Neural cell (in vitro differentiated cells): ENCODE results near the gene CFAP61. TPM values are rescaled to one million over a fixed set of nuclear protein-coding genes. Genes with fewer than 3 reads are reported as not detected.

Experiments used
- H2AFZ ChIP-seq: fragments of 200-600, 300-800 bp; sonication (generic), shearing (Covaris generic); 2 replicates; pipeline ENCODE4 v1.6.0; 2014; ENCODE audit warnings: low read depth, mild to moderate bottlenecking, antibody characterized with exemption, low read length, moderate library complexity
- H3F3A ChIP-seq: fragments of 200-600 bp; shearing (Covaris generic); 2 replicates; pipeline ENCODE4 v1.6.1; 2016; ENCODE audit warnings: mild to moderate bottlenecking, moderate library complexity, mixed read lengths, antibody characterized with exemption, low read length; ENCODE audit not compliant: insufficient read depth, poor library complexity, severe bottlenecking
- H3K27ac ChIP-seq: fragments of 200-600, 300-800 bp; sonication (generic), shearing (Covaris generic); 2 replicates; pipeline ENCODE4 v1.5.1; 2014; ENCODE audit warnings: mild to moderate bottlenecking, low read length, moderate library complexity
- H3K27me3 ChIP-seq: fragments of 300-800, 200-600 bp; sonication (generic), shearing (Covaris generic); 2 replicates; pipeline ENCODE4 v1.6.0; 2014; ENCODE audit warnings: mild to moderate bottlenecking, low read depth, low read length, moderate library complexity; ENCODE audit not compliant: insufficient read depth
- H3K36me3 ChIP-seq: fragments of 300-800, 200-600 bp; sonication (generic), shearing (Covaris generic); 2 replicates; pipeline ENCODE4 v1.5.1; 2014; ENCODE audit warnings: mild to moderate bottlenecking, antibody characterized with exemption, low read length, moderate library complexity; ENCODE audit not compliant: insufficient read depth
- H3K4me2 ChIP-seq: fragments of 300-800, 200-600 bp; sonication (generic), shearing (Covaris generic); 2 replicates; pipeline ENCODE4 v1.6.0; 2014; ENCODE audit warnings: mild to moderate bottlenecking, low read length
- H3K4me3 ChIP-seq: fragments of 300-800, 200-600 bp; sonication (generic), shearing (Covaris generic); 2 replicates; pipeline ENCODE4 v1.5.1; 2014; ENCODE audit warnings: mild to moderate bottlenecking, low read length, moderate library complexity
- H3K79me2 ChIP-seq: fragments of 200-600 bp; shearing (Covaris generic); replicated peaks from 2 replicates; pipeline ENCODE4 v1.6.0; 2014; ENCODE audit warnings: mild to moderate bottlenecking, low read length, moderate library complexity; ENCODE audit not compliant: insufficient read depth
- H3K9ac ChIP-seq: fragments of 300-800, 200-600 bp; sonication (generic), shearing (Covaris generic); 2 replicates; pipeline ENCODE4 v1.6.1; 2016; ENCODE audit warnings: mild to moderate bottlenecking, low read length, mixed read lengths
- H3K9me2 ChIP-seq: fragments of 200-600 bp; shearing (Covaris generic); 2 replicates; pipeline ENCODE4 v1.6.1; 2016; ENCODE audit warnings: mild to moderate bottlenecking, low read length, mixed read lengths; ENCODE audit not compliant: insufficient read depth
- H3K9me3 ChIP-seq: fragments of 200-600, 300-800 bp; sonication (generic), shearing (Covaris generic); 2 replicates; pipeline ENCODE4 v1.6.1; 2016; ENCODE audit warnings: mild to moderate bottlenecking, mixed run types, low read length, moderate library complexity, mixed read lengths
- H4K20me1 ChIP-seq: fragments of 200-600 bp; shearing (Covaris generic); 2 replicates; pipeline ENCODE4 v1.6.1; 2016; ENCODE audit warnings: mild to moderate bottlenecking, mixed run types; ENCODE audit not compliant: insufficient read depth
- CTCF ChIP-seq: fragments of 450-650 bp; IDR thresholded peaks from 2 replicates; pipeline ENCODE4 v1.5.1; 2014; ENCODE audit warnings: antibody characterized with exemption, mild to moderate bottlenecking, moderate library complexity; ENCODE audit not compliant: poor library complexity, severe bottlenecking
- EP300 ChIP-seq: fragments of 450-650 bp; conservative IDR thresholded peaks from 2 replicates; pipeline ENCODE4 v1.6.1; 2014; ENCODE audit warnings: antibody characterized with exemption, mild to moderate bottlenecking, moderate library complexity; ENCODE audit not compliant: poor library complexity, severe bottlenecking
- EZH2 ChIP-seq: fragments of 200-600, 300-800 bp; shearing (Covaris generic), sonication (generic); IDR thresholded peaks from 2 replicates; pipeline ENCODE4 v1.6.1; 2014; ENCODE audit warnings: antibody characterized with exemption, low read length, borderline replicate concordance, mild to moderate bottlenecking; ENCODE audit not compliant: insufficient read depth, poor library complexity, severe bottlenecking
- MXI1 ChIP-seq: fragments of 450-650 bp; conservative IDR thresholded peaks from 2 replicates; pipeline ENCODE4 v1.6.1; 2014; ENCODE audit warnings: antibody characterized with exemption, mild to moderate bottlenecking; ENCODE audit not compliant: poor library complexity, severe bottlenecking
- POLR2AphosphoS5 ChIP-seq: IDR thresholded peaks from 2 replicates; pipeline ENCODE4 v1.6.1; 2012
- RAD21 ChIP-seq: fragments of 450-650 bp; conservative IDR thresholded peaks from 2 replicates; pipeline ENCODE4 v1.6.1; 2014; ENCODE audit warnings: antibody characterized with exemption, mild to moderate bottlenecking, moderate library complexity
- REST ChIP-seq: IDR thresholded peaks from 2 replicates; pipeline ENCODE4 v1.6.1; 2012; ENCODE audit warnings: borderline replicate concordance
- SMC3 ChIP-seq: fragments of 450-650 bp; conservative IDR thresholded peaks from 2 replicates; pipeline ENCODE4 v1.6.1; 2014; ENCODE audit warnings: antibody characterized with exemption, mild to moderate bottlenecking, moderate library complexity; ENCODE audit not compliant: poor library complexity
- TAF1 ChIP-seq: IDR thresholded peaks from 2 replicates; pipeline ENCODE4 v1.6.1; 2012; ENCODE audit warnings: low read depth
- polyA plus RNA-seq: library from polyadenylated mRNA; depleted of rRNA; stranded (reverse); fragments of >200 nt; gene quantifications from 2 replicates; pipeline ENCODE4 v1.2.3, GENCODE V29; 2014

CFAP61 gene
- polyA plus RNA-seq, 1 donor from 2014 or later = 0.42 TPM

GRCh38 chr20:20205862-20206236 lies 153.5 kb downstream of the CFAP61 start:
- Histone ChIP-seq H3K79me2 (no peaks in the 10 kb centered on the region), H3K27me3 (no peaks in the 10 kb centered on the region), H3K9ac (no peak overlapping the region), H3F3A (no peaks in the 10 kb centered on the region), H3K9me3 (no peaks in the 10 kb centered on the region), H2AFZ (no peak overlapping the region), H3K27ac (no peak overlapping the region), H4K20me1 (no peaks in the 10 kb centered on the region), H3K36me3 (no peaks in the 10 kb centered on the region), H3K4me3 (no peak overlapping the region), H3K4me2 (no peak overlapping the region), H3K9me2 (no peaks in the 10 kb centered on the region)
- TF ChIP-seq EP300 = no peak
- TF ChIP-seq REST = no peak
- no peak for TF ChIP-seq SMC3
- TF ChIP-seq EZH2 = no peak
- no peak for TF ChIP-seq TAF1
- TF ChIP-seq MXI1 = no peak
- TF ChIP-seq POLR2AphosphoS5 = no peak
- no peak for TF ChIP-seq RAD21
- TF ChIP-seq CTCF = no peak

- Histone ChIP-seq H2AFZ (no peak overlapping the region), H3K9ac (no peak overlapping the region), H3K4me3 (peak overlapping the region; percentile 30), H3K79me2 (no peaks in the 10 kb centered on the region), H3K27me3 (no peaks in the 10 kb centered on the region), H3K36me3 (no peaks in the 10 kb centered on the region), H3K4me2 (no peak overlapping the region), H3F3A (no peaks in the 10 kb centered on the region), H3K27ac (peak overlapping the region; percentile 42), H3K9me3 (no peaks in the 10 kb centered on the region), H4K20me1 (no peaks in the 10 kb centered on the region), H3K9me2 (no peaks in the 10 kb centered on the region)
- no peak for TF ChIP-seq POLR2AphosphoS5
- TF ChIP-seq REST = no peak
- TF ChIP-seq EP300 = no peak
- no peak for TF ChIP-seq SMC3
- no peak for TF ChIP-seq MXI1
- TF ChIP-seq RAD21 = no peak
- TF ChIP-seq TAF1 = no peak
- no peak for TF ChIP-seq CTCF
- no peak for TF ChIP-seq EZH2
Measured at GRCh38 chr20:20206788-20207187, 154.5 kb downstream of the CFAP61 start.
